Neural crest cell (in vitro differentiated cells): Measurements from ENCODE around the gene SOCS4. TPM values are rescaled to one million over a fixed set of nuclear protein-coding genes. Genes with fewer than 3 reads are reported as not detected.
"Not testable (repeated sequence)": the region's sequence is repeated elsewhere in the genome, so short reads cannot be mapped to it uniquely, and the experiment has no call there.

ENCODE experiments used
- DNase-seq: peaks from one replicate; pipeline ENCODE4 v3.0.0; 2021; ENCODE audit warnings: low read depth, mixed read lengths, low spot score
- H3K27ac Mint-ChIP-seq: one replicate; pipeline ENCODE4 v1.8.0; 2021; ENCODE audit warnings: mild to moderate bottlenecking, mixed read lengths; ENCODE audit not compliant: unreplicated experiment
- H3K27me3 Mint-ChIP-seq: 2 replicates; pipeline ENCODE4 v1.8.0; 2021; ENCODE audit warnings: low read depth, mild to moderate bottlenecking, mixed read lengths
- H3K36me3 Mint-ChIP-seq: 2 replicates; pipeline ENCODE4 v1.8.0; 2021; ENCODE audit warnings: low read depth, mild to moderate bottlenecking, mixed read lengths
- H3K4me1 Mint-ChIP-seq: 2 replicates; pipeline ENCODE4 v1.8.0; 2021; ENCODE audit warnings: mixed read lengths
- H3K4me3 Mint-ChIP-seq: one replicate; pipeline ENCODE4 v1.8.0; 2021; ENCODE audit warnings: mild to moderate bottlenecking, mixed read lengths
- H3K9me3 Mint-ChIP-seq: 2 replicates; pipeline ENCODE4 v1.8.0; 2021; ENCODE audit warnings: mixed read lengths
- total RNA-seq: library from RNA; stranded (reverse); gene quantifications from 2 replicates; pipeline ENCODE4 v1.2.1, GENCODE V29; 2021
- TF ChIP-seq, protein P1 (sequence below): fragments of 200-600 bp; sonication (generic); conservative IDR thresholded peaks from 2 replicates; pipeline ENCODE4 v1.5.0; 2021; ENCODE audit warnings: antibody characterized with exemption, mild to moderate bottlenecking

SOCS4 gene
- total RNA-seq, 1 donor from 2014 or later: 38.6 TPM

DNA sequence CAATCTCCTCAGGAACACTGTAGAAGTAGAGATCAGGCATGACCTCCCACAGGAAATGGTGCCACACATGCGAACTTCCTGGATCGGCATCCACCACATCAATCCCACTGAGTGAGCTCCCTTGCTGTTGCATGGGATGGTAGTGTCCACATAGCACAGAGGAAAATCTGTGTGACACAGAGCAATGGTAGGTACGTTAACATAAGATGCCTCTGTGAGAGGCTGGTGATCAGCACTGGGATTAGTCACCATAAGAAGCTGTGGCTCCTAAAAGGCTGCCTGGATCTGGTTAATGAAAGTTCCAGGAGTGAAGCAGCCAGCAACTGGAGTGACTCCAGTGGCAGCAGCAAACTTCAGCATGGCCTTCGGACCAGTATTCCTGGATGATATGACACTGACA is 22.0 kb upstream of the SOCS4 start:
- no peaks in the 10 kb centered on the region for H3K9me3 Mint-ChIP-seq
- no peak overlapping the region for H3K4me3 Mint-ChIP-seq
- peaks cover 9% of the 10 kb centered on the region for H3K36me3 Mint-ChIP-seq

DNA sequence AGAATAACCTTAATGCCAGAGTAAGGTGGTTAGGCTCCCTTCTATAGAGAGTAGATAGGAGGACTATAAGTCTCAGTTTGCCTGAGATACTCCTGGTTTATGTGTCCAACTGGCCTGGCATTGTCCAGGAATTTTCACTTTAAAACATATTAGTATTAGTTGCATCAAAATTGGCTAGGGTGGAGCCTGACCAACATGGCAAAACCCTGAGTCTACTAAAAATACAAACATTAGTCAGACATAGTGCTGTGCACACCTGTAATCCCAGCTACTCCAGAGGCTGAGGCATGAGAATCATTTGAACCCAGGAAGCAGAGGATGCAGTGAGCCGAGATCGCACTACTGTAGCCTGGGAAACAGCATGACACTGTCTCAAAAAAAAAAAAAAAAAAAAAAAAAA is 12.0 kb upstream of the SOCS4 start:
- H3K4me3 Mint-ChIP-seq: no peak overlapping the region
- no peak for DNase-seq
- no peak overlapping the region for H3K27ac Mint-ChIP-seq
- TF ChIP-seq, protein P1, sequence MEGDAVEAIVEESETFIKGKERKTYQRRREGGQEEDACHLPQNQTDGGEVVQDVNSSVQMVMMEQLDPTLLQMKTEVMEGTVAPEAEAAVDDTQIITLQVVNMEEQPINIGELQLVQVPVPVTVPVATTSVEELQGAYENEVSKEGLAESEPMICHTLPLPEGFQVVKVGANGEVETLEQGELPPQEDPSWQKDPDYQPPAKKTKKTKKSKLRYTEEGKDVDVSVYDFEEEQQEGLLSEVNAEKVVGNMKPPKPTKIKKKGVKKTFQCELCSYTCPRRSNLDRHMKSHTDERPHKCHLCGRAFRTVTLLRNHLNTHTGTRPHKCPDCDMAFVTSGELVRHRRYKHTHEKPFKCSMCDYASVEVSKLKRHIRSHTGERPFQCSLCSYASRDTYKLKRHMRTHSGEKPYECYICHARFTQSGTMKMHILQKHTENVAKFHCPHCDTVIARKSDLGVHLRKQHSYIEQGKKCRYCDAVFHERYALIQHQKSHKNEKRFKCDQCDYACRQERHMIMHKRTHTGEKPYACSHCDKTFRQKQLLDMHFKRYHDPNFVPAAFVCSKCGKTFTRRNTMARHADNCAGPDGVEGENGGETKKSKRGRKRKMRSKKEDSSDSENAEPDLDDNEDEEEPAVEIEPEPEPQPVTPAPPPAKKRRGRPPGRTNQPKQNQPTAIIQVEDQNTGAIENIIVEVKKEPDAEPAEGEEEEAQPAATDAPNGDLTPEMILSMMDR: no peak
- H3K27me3 Mint-ChIP-seq: no peaks in the 10 kb centered on the region
- H3K4me1 Mint-ChIP-seq: peaks cover 3% of the 10 kb centered on the region
- H3K36me3 Mint-ChIP-seq: peaks cover 34% of the 10 kb centered on the region
- H3K9me3 Mint-ChIP-seq: peaks cover 5% of the 10 kb centered on the region

More for the DNA sequence above, 22.0 kb upstream of the SOCS4 start:
- Mint-ChIP-seq H3K27ac (no peak overlapping the region), H3K4me1 (no peaks in the 10 kb centered on the region), H3K27me3 (no peaks in the 10 kb centered on the region)
- DNase-seq: no peak
- TF ChIP-seq, protein P1: no peak

DNA sequence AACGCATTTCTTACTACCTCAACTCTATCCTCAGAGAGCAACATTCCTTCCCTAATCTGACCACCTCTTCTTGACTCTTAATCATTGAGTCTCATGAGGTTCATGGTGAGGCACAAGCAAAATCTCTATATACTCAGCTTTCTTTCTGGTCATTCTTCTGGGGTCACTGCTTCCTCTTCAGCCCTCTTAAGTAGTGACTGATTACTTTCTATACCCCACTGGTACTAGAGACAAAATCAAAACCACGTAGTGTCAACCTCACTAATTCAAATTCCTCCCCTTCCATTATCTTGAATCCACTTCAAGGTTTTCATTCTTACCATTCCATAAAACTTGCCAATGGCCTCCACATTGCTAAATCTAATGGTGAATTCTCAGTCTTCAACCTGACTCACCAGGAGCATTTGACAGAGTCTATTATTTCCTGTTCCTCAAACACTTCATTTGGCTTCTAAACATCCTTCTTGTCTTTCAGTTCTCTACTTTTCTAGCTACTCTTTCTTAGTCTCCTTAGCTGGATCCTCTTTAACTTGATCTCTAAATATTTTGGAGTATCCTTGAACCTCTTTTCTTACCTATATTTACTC is 7.0 kb upstream of the SOCS4 start:
- Mint-ChIP-seq H3K4me1 (peaks cover 10% of the 10 kb centered on the region), H3K27ac (no peak overlapping the region), H3K9me3 (peaks cover 2% of the 10 kb centered on the region), H3K4me3 (no peak overlapping the region), H3K36me3 (peaks cover 17% of the 10 kb centered on the region), H3K27me3 (no peaks in the 10 kb centered on the region)
- TF ChIP-seq, protein P1: no peak
- DNase-seq: no peak

DNA sequence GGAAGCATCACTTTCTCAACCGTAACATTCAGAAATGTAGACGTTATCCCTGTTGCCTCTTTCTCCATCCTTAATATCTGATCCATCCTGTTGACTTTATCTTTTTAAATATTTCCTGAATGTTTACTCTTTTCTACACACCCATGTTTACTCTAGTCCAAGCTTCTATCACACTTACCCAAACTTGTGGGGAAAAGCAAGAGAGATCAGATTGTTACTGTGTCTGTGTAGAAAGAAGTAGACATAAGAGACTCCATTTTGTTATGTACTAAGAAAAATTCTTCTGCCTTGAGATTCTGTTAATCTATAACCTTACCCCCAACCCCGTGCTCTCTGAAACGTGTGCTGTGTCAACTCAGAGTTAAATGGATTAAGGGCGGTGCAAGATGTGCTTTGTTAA is 2.7 kb upstream of the SOCS4 start:
- not testable (repeated sequence) for DNase-seq, H3K36me3 Mint-ChIP-seq, H3K27ac Mint-ChIP-seq, H3K4me3 Mint-ChIP-seq, H3K27me3 Mint-ChIP-seq, H3K9me3 Mint-ChIP-seq
- H3K4me1 Mint-ChIP-seq: peaks cover 41% of the 10 kb centered on the region

DNA sequence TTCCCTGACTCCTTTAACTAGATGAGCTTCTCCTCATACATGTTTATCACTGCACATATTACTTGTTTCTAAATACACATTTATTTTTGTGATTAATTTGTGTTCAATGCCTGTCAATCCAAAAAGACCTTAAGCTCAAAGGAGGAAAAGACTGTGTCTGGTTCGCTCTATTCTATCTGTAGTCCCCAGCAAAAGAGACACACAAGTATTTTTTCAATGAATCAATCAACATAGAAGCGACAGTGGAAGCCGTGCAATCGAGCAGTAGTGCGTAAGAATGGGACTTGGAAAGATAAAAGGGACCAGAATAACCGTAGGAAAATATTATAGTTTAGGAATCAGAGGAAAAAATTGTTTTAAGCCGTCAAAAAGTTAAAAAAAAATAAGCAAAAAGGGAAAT is 1.1 kb upstream of the SOCS4 start:
- DNase-seq: no peak
- H3K4me3 Mint-ChIP-seq: peak overlapping the region; percentile 86
- TF ChIP-seq, protein P1: no peak
- H3K9me3 Mint-ChIP-seq: no peaks in the 10 kb centered on the region
- H3K4me1 Mint-ChIP-seq: peaks cover 42% of the 10 kb centered on the region
- peak overlapping the region; percentile 99 for H3K27ac Mint-ChIP-seq
- no peaks in the 10 kb centered on the region for H3K27me3 Mint-ChIP-seq
- peaks cover 4% of the 10 kb centered on the region for H3K36me3 Mint-ChIP-seq

DNA sequence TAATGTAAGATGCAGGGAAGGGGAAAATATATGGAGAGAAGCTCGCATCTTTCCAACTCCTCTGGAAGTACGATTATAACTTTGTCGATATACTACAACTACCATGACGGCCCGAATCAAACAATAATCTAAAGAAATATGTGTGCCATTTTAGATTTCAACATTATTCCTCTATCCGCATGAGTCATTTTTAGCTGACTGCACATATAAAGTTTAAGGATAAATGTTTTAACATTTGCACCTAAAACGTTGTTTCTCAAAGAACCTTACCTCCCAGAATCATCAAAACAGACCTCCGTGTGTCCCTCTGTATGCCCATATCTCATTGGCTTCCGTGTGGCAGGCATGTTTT is 619 bp upstream of the SOCS4 start:
- TF ChIP-seq, protein P1: no peak
- H3K4me1 Mint-ChIP-seq: peaks cover 46% of the 10 kb centered on the region
- H3K27me3 Mint-ChIP-seq: no peaks in the 10 kb centered on the region
- peaks cover 4% of the 10 kb centered on the region for H3K36me3 Mint-ChIP-seq
- H3K4me3 Mint-ChIP-seq: peak overlapping the region; percentile 86
- no peak for DNase-seq
- H3K9me3 Mint-ChIP-seq: no peaks in the 10 kb centered on the region
- H3K27ac Mint-ChIP-seq: peak overlapping the region; percentile 99
